WI38 (cell line): ENCODE measurements around the gene SPRYD7.

Experiments used
- H3K4me3 ChIP-seq: 2 replicates; pipeline ENCODE4 v1.5.1; 2011; ENCODE audit warnings: low read depth, mild to moderate bottlenecking, control low read depth, low read length
- TF ChIP-seq, protein P1 (sequence below): IDR thresholded peaks from 2 replicates; pipeline ENCODE4 v1.5.1; 2012; ENCODE audit warnings: low read depth, mild to moderate bottlenecking, control low read depth, low read length

The SPRYD7 gene

GRCh38 chr13:49936075-49936967 is at the start of gene SPRYD7:
Gene SPRYD7 (minus strand): TSS chr13:49936340. CDS start chr13:49936235, 105 bp downstream.
- TF ChIP-seq, protein P1, sequence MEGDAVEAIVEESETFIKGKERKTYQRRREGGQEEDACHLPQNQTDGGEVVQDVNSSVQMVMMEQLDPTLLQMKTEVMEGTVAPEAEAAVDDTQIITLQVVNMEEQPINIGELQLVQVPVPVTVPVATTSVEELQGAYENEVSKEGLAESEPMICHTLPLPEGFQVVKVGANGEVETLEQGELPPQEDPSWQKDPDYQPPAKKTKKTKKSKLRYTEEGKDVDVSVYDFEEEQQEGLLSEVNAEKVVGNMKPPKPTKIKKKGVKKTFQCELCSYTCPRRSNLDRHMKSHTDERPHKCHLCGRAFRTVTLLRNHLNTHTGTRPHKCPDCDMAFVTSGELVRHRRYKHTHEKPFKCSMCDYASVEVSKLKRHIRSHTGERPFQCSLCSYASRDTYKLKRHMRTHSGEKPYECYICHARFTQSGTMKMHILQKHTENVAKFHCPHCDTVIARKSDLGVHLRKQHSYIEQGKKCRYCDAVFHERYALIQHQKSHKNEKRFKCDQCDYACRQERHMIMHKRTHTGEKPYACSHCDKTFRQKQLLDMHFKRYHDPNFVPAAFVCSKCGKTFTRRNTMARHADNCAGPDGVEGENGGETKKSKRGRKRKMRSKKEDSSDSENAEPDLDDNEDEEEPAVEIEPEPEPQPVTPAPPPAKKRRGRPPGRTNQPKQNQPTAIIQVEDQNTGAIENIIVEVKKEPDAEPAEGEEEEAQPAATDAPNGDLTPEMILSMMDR, result peak; percentile 74

DNA sequence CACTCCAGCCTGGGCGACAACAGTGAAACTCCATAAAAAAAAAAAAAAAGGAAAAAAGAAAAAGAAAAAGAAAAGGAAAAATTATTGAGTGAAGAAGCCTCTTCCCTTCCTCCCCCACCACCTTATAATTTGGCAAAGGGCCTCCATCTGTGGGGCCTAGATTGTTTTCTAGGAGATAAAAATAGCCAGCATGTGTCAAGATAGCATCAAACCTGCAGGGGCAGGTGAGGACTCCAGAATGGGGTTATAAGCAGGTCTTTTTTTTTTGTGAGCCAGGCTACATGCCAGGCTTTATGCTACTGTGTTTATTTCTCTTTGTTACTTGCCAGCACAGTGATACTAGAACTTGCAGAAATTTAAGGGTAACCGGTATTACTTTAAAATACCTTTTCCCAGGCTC is 49.0 kb upstream of the SPRYD7 start:
- TF ChIP-seq, protein P1, result no peak
- no peak overlapping the region for H3K4me3 ChIP-seq

More at GRCh38 chr13:49936075-49936967, at the start of gene SPRYD7:
- H3K4me3 ChIP-seq, result peak within 1 kb of the TSS; percentile 76

- H3K4me3 ChIP-seq, result no peak overlapping the region
- TF ChIP-seq, protein P1, result no peak
These were observed 44.1 kb upstream of the SPRYD7 start for GRCh38 chr13:49980266-49980665.

- no peak overlapping the region for H3K4me3 ChIP-seq
These were observed 41.9 kb upstream of the SPRYD7 start for GRCh38 chr13:49977992-49978391.

DNA sequence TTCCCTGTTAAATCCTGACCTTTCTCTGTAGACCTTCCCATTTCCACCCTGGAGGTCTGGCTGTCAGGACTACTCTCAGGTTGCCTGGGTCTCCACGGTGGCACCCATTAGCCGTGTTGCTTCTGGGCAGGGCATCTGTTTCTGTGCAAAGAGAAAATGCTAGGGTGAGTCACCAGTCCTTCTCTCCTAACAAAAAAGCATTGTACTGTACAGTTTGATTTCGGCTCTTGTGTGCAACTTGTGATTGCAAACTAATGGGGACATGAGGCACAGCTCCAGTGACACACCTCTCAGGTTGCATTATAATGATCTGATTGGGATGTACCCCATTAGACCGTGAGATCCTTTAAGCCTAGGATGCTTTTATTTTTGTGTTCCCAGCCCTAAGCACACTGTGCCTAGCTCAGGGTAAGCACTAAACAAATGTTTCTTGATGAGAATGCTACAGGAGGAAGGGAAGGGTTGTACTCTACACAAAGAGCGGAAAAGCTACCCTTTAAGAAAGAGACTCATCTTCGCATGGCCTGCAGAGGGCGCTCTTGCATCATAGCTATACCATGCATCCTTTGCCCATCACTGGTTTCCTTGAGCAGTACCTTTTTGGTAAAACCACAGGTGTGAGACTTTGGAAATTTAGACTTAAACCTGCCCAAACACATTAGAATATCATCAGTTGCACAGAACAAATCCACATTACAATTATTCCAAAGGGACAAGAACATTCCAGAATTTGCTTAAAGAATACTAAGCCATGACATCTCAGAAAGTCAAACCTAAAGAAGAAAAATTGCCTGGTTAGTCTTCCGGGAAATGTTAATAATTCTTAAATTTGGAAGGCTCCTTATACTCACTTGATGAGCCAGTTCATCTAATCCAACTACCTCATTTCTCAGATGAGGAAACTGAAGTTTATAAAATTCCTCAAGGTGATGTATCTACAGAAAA is 40.4 kb upstream of the SPRYD7 start:
- TF ChIP-seq, protein P1, result peak; percentile 86
- H3K4me3 ChIP-seq, result no peak overlapping the region

More at GRCh38 chr13:49977992-49978391, 41.9 kb upstream of the SPRYD7 start:
- TF ChIP-seq, protein P1, result no peak

- TF ChIP-seq, protein P1, result no peak
These were observed 39.7 kb upstream of the SPRYD7 start for GRCh38 chr13:49975826-49976225.

More at GRCh38 chr13:49975826-49976225, 39.7 kb upstream of the SPRYD7 start:
- no peak overlapping the region for H3K4me3 ChIP-seq
